A673 (cell line): ENCODE results near the gene PASD1. TPM values are rescaled to one million over a fixed set of nuclear protein-coding genes. Genes with fewer than 3 reads are reported as not detected.

Experiments used
- BruUV-seq: library from RNA; stranded (reverse); fragments of 400-500 nt; replicated peaks from 2 replicates; lab custom pipeline; 2021; lab: Mats Ljungman, UMichigan
- CTCF ChIA-PET: fragments of 300-600 bp; sonication (Branson Sonifier 250); formaldehyde crosslinking; loops from one replicate; lab custom pipeline; 2022; ENCODE audit warnings: antibody characterized with exemption; lab: Charles Lee
- POLR2A ChIA-PET: fragments of 300-600 bp; sonication (Branson Sonifier 250); formaldehyde crosslinking; loops from one replicate; lab custom pipeline; 2022; ENCODE audit warnings: antibody characterized with exemption; ENCODE audit not compliant: low non-redundant PET; lab: Charles Lee
- DNase-seq: peaks from one replicate; pipeline ENCODE4 v3.0.0-alpha.2; 2015; ENCODE audit warnings: low spot score
- H3K27ac ChIP-seq: fragments of 200-600 bp; sonication (generic); 2 replicates; pipeline ENCODE4 v1.5.1; 2016; ENCODE audit warnings: mixed run types, low read depth, mild to moderate bottlenecking, mixed read lengths, antibody characterized with exemption, low read length; ENCODE audit not compliant: poor library complexity, severe bottlenecking
- H3K27me3 ChIP-seq: fragments of 200-600 bp; sonication (generic); replicated peaks from 2 replicates; pipeline ENCODE4 v1.6.1; 2017; ENCODE audit warnings: mixed run types, low read depth, mild to moderate bottlenecking, mixed read lengths, antibody characterized with exemption, low read length; ENCODE audit not compliant: insufficient read depth, poor library complexity
- H3K36me3 ChIP-seq: fragments of 200-600 bp; sonication (generic); 2 replicates; pipeline ENCODE4 v1.6.1; 2016; ENCODE audit warnings: mixed run types, mild to moderate bottlenecking, mixed read lengths, antibody characterized with exemption, low read length; ENCODE audit not compliant: insufficient read depth, poor library complexity, severe bottlenecking
- H3K4me1 ChIP-seq: fragments of 200-600 bp; sonication (generic); 2 replicates; pipeline ENCODE4 v1.6.1; 2017; ENCODE audit warnings: mixed run types, mild to moderate bottlenecking, mixed read lengths, antibody characterized with exemption, low read length; ENCODE audit not compliant: insufficient read depth, poor library complexity, severe bottlenecking
- H3K4me3 ChIP-seq: fragments of 200-600 bp; sonication (generic); 2 replicates; pipeline ENCODE4 v1.5.1; 2016; ENCODE audit warnings: low read depth, mixed run types, mild to moderate bottlenecking, mixed read lengths, low read length; ENCODE audit not compliant: poor library complexity, severe bottlenecking
- H3K9me3 ChIP-seq: fragments of 200-600 bp; sonication (generic); 2 replicates; pipeline ENCODE4 v1.6.1; 2016; ENCODE audit warnings: mixed run types, low read depth, mild to moderate bottlenecking, mixed read lengths, antibody characterized with exemption, low read length; ENCODE audit not compliant: poor library complexity, severe bottlenecking
- EZH2 ChIP-seq: fragments of 200-600 bp; sonication (generic); IDR thresholded peaks from 2 replicates; pipeline ENCODE4 v1.6.1; 2017; ENCODE audit warnings: borderline replicate concordance, low read depth, mild to moderate bottlenecking, mixed read lengths, antibody characterized with exemption, low read length; ENCODE audit not compliant: poor library complexity, severe bottlenecking
- intact Hi-C: fragments of 100-400 bp; cut with micrococcal nuclease; formaldehyde crosslinking; loops from one replicate; pipeline ENCODE4 v1.10.0; 2022; ENCODE audit not compliant: unreplicated experiment
- total RNA-seq: library from RNA; stranded (reverse); gene quantifications from 2 replicates; pipeline ENCODE4 v1.2.3, GENCODE V29; 2021
- TF ChIP-seq, protein P1 (sequence below): fragments of 300-800, 200-600 bp; sonication (generic); conservative IDR thresholded peaks from 2 replicates; pipeline ENCODE4 v1.5.1; 2017; ENCODE audit warnings: low read depth, mild to moderate bottlenecking, antibody characterized with exemption, low read length, moderate library complexity, mixed read lengths

Gene PASD1
- total RNA-seq, 1 experiment from 2014 or later: not detected

DNA sequence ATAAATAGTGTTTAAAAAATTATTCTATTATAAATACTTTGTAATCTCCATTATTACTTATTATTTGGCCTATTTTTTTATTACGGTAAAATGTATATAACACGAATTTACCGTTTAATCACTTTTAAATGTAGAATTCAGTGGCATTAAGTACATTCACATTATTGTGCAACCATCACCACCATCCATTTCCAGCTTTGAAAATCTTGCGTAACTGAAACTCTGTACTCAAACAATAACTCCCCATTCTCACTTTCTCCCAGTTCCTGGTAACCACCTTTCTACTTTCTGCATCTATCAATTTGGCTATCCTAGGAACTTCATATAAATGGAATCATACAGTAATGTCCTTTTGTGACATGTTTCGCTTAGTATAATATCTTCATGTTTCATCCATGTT is 45.7 kb downstream of the PASD1 start:
- ChIA-PET POLR2A (no interaction called here), CTCF (no interaction called here)
- TF ChIP-seq EZH2: no peak
- TF ChIP-seq, protein P1, sequence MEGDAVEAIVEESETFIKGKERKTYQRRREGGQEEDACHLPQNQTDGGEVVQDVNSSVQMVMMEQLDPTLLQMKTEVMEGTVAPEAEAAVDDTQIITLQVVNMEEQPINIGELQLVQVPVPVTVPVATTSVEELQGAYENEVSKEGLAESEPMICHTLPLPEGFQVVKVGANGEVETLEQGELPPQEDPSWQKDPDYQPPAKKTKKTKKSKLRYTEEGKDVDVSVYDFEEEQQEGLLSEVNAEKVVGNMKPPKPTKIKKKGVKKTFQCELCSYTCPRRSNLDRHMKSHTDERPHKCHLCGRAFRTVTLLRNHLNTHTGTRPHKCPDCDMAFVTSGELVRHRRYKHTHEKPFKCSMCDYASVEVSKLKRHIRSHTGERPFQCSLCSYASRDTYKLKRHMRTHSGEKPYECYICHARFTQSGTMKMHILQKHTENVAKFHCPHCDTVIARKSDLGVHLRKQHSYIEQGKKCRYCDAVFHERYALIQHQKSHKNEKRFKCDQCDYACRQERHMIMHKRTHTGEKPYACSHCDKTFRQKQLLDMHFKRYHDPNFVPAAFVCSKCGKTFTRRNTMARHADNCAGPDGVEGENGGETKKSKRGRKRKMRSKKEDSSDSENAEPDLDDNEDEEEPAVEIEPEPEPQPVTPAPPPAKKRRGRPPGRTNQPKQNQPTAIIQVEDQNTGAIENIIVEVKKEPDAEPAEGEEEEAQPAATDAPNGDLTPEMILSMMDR: no peak
- Histone ChIP-seq H3K27ac (no peak overlapping the region), H3K27me3 (no peaks in the 10 kb centered on the region), H3K9me3 (no peaks in the 10 kb centered on the region), H3K4me1 (no peaks in the 10 kb centered on the region), H3K36me3 (no peaks in the 10 kb centered on the region), H3K4me3 (no peak overlapping the region)
- intact Hi-C loops: no loop called here
- no TSS peak for BruUV-seq
- DNase-seq: no peak

DNA sequence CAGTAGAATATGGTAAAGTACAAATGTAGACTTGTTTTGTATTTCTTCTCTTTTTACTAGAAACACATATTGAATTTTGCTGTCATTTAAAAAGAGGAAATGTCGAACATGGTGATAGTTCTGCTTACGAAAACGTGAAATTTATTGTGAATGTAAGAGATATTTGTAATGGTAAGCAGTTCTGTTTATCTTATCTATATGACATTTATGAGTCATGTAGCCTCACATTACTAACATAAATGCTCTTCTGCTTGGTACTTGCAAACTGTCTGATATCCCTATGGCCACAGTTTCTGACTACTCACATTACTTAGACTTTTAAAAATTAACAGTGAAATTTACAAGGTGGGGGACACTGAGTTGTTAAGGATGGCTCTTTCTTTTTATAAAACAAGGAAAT is 57.9 kb downstream of the PASD1 start:
- Histone ChIP-seq H3K27ac (no peak overlapping the region), H3K4me3 (no peak overlapping the region), H3K27me3 (peaks cover 4% of the 10 kb centered on the region), H3K9me3 (no peaks in the 10 kb centered on the region), H3K4me1 (no peaks in the 10 kb centered on the region), H3K36me3 (no peaks in the 10 kb centered on the region)
- DNase-seq: no peak
- no TSS peak for BruUV-seq
- ChIA-PET POLR2A (no interaction called here), CTCF (no interaction called here)
- TF ChIP-seq EZH2: no peak
- TF ChIP-seq, protein P1: no peak
- intact Hi-C loops: no loop called here

DNA sequence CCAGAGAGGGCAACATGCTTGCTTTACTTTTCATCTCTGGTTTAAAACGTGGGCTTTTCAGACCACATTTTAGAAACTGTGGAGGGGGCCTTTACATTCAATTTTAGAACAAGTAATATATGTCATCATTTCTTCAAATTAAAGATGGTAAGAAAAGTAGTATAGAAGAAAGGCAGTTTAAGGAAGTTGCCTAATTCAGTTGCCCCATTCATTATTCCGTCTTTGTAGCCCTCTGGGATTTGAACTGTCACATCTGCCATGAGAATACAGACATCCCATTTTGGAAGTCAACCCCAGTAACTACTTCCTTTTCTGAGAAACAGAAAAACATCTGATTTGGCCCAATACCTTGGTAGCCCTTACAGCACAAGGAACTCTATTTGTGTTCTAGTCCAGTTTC is 61.2 kb downstream of the PASD1 start:
- ChIA-PET CTCF (no interaction called here), POLR2A (no interaction called here)
- intact Hi-C loops: no loop called here
- H3K9me3 ChIP-seq: no peaks in the 10 kb centered on the region
- no peak for DNase-seq
- H3K4me1 ChIP-seq: no peaks in the 10 kb centered on the region
- H3K36me3 ChIP-seq: no peaks in the 10 kb centered on the region
- BruUV-seq: no TSS peak
- H3K27me3 ChIP-seq: peaks cover 4% of the 10 kb centered on the region
- no peak overlapping the region for H3K27ac ChIP-seq
- no peak for TF ChIP-seq EZH2
- TF ChIP-seq, protein P1: no peak
- no peak overlapping the region for H3K4me3 ChIP-seq
